GM12891 (cell line): ENCODE results near the gene SLC16A9.

Experiments used
- PAX5 ChIP-seq: IDR thresholded peaks from 2 replicates; pipeline ENCODE4 v1.6.1; 2011; ENCODE audit warnings: low read length, moderate library complexity, mild to moderate bottlenecking; ENCODE audit not compliant: insufficient read depth, severe bottlenecking
- POLR2A ChIP-seq: IDR thresholded peaks from 2 replicates; pipeline ENCODE4 v1.6.1; 2011; ENCODE audit warnings: low read depth, low read length, control low read depth
- POLR2AphosphoS5 ChIP-seq: IDR thresholded peaks from 2 replicates; pipeline ENCODE4 v1.6.1; 2011; ENCODE audit warnings: low read depth, low read length, control low read depth
- POU2F2 ChIP-seq: IDR thresholded peaks from 2 replicates; pipeline ENCODE4 v1.6.1; 2011; ENCODE audit warnings: low read depth, mild to moderate bottlenecking, control low read depth, low read length, moderate library complexity
- SPI1 ChIP-seq: IDR thresholded peaks from 2 replicates; pipeline ENCODE4 v1.6.1; 2011; ENCODE audit warnings: low read depth, low read length, control low read depth
- TAF1 ChIP-seq: IDR thresholded peaks from 2 replicates; pipeline ENCODE4 v1.6.1; 2011; ENCODE audit warnings: low read depth, low read length, control low read depth

- TF ChIP-seq POLR2AphosphoS5 (no peak), POLR2A (no peak), SPI1 (no peak), TAF1 (no peak), PAX5 (no peak), POU2F2 (no peak)
Observed at GRCh38 chr10:59611048-59611447, 98.6 kb downstream of the SLC16A9 start.
